ENCODE data around the gene CACNA1C. TPM values are rescaled to one million over a fixed set of nuclear protein-coding genes. Genes with fewer than 3 reads are reported as not detected.

The CACNA1C gene
- total RNA-seq, 4 donors from 2014 or later, result 44.1 to 104 (median 49.4) TPM

- 96% methylated on average over 6 of the region's 8 CpGs for WGBS
- no peaks in the 10 kb centered on the region for H3K4me1 ChIP-seq
- no peaks in the 10 kb centered on the region for H3K27me3 ChIP-seq
- TF ChIP-seq, protein P1, sequence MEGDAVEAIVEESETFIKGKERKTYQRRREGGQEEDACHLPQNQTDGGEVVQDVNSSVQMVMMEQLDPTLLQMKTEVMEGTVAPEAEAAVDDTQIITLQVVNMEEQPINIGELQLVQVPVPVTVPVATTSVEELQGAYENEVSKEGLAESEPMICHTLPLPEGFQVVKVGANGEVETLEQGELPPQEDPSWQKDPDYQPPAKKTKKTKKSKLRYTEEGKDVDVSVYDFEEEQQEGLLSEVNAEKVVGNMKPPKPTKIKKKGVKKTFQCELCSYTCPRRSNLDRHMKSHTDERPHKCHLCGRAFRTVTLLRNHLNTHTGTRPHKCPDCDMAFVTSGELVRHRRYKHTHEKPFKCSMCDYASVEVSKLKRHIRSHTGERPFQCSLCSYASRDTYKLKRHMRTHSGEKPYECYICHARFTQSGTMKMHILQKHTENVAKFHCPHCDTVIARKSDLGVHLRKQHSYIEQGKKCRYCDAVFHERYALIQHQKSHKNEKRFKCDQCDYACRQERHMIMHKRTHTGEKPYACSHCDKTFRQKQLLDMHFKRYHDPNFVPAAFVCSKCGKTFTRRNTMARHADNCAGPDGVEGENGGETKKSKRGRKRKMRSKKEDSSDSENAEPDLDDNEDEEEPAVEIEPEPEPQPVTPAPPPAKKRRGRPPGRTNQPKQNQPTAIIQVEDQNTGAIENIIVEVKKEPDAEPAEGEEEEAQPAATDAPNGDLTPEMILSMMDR (IDR thresholded peaks at IDR 0.05), result no peak
- TF ChIP-seq EP300 (IDR thresholded peaks at IDR 0.05) (no peak), POLR2AphosphoS5 (IDR thresholded peaks at IDR 0.05) (no peak), POLR2A (IDR thresholded peaks at IDR 0.05; ENCODE audit: low read depth) (no peak)
- intact Hi-C loops (cut with DNase I), result no loop called here
- no peak overlapping the region for H3K27ac ChIP-seq (replicated peaks in 1 of 4)
- H3K4me3 ChIP-seq, result no peak overlapping the region
- H3K36me3 ChIP-seq, result peaks cover 34 to 97% (median 94%) of the 10 kb centered on the region in 4 donors
- H3K9me3 ChIP-seq, result no peaks in the 10 kb centered on the region
- no peak for DNase-seq (ENCODE audit: extremely low spot score)
These were observed 616.8 kb downstream of the CACNA1C start for GRCh38 chr12:2669560-2669959.

- peaks cover 24 to 96% (median 92%) of the 10 kb centered on the region in 4 donors for H3K36me3 ChIP-seq
- WGBS, result 94% methylated on average over 10 of the region's 10 CpGs
These were observed 620.1 kb downstream of the CACNA1C start for GRCh38 chr12:2672863-2673262.

DNA sequence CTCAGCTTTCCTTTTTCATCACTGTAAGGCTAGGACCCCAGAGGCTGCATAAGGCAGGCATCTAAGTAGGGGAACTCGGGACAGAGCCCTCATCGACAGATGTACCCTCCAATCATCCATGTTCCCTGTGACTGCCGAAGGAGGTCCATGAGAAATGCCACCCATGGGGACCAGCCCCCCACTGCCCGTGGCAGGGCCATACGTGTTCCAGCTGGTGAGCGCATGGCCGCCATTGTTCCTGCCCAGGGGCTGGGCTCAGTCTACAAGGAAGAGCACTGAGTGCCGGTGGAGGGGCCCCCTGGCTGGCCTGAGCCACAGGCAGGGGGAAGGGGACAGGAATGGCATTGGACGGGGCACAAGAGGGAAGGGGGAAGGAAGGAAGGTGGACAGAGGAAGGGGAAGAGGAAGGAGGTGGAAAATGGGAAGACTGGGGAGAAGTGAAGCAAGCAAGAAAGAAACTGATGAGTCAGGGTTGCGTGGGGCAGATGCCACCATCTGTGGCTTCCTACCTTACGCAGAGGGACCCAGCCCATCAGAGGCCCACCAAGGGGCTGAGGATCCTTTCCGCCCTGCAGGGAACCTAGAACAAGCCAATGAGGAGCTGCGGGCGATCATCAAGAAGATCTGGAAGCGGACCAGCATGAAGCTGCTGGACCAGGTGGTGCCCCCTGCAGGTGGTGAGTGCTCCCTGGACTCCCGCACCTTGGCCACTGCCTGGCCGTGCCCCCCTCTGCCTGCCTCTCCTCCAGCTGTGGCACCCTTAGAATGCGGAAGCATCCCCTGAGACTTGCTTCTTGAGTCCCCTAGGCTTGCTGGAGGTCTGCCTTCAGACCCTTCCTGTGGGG is 621.4 kb downstream of the CACNA1C start:
- peaks cover 21 to 96% (median 92%) of the 10 kb centered on the region in 4 donors for H3K36me3 ChIP-seq
- no peak overlapping the region for H3K27ac ChIP-seq (replicated peaks in 1 of 4)
- DNase-seq (ENCODE audit: extremely low spot score), result no peak
- no peak overlapping the region for H3K4me3 ChIP-seq
- H3K9me3 ChIP-seq, result no peaks in the 10 kb centered on the region
- H3K4me1 ChIP-seq, result no peaks in the 10 kb centered on the region
- H3K27me3 ChIP-seq, result no peaks in the 10 kb centered on the region
- TF ChIP-seq, protein P1 (IDR thresholded peaks at IDR 0.05), result peak in 1 of 3 experiments; percentile 14
- no peak for TF ChIP-seq EP300 (IDR thresholded peaks at IDR 0.05)
- TF ChIP-seq POLR2AphosphoS5 (IDR thresholded peaks at IDR 0.05), result no peak
- intact Hi-C loops (cut with DNase I), result no loop called here
- WGBS, result 91% methylated on average over 13 of the region's 18 CpGs

More at GRCh38 chr12:2672863-2673262, 620.1 kb downstream of the CACNA1C start:
- Histone ChIP-seq H3K27ac (replicated peaks in 1 of 4) (no peak overlapping the region), H3K4me3 (no peak overlapping the region), H3K9me3 (no peaks in the 10 kb centered on the region), H3K27me3 (no peaks in the 10 kb centered on the region), H3K4me1 (no peaks in the 10 kb centered on the region)
- intact Hi-C loops (cut with DNase I), result no loop called here
- no peak for DNase-seq (ENCODE audit: extremely low spot score)
- TF ChIP-seq POLR2AphosphoS5 (IDR thresholded peaks at IDR 0.05) (no peak), POLR2A (IDR thresholded peaks at IDR 0.05; ENCODE audit: low read depth) (no peak), EP300 (IDR thresholded peaks at IDR 0.05) (no peak)
- TF ChIP-seq, protein P1 (IDR thresholded peaks at IDR 0.05), result no peak

DNA sequence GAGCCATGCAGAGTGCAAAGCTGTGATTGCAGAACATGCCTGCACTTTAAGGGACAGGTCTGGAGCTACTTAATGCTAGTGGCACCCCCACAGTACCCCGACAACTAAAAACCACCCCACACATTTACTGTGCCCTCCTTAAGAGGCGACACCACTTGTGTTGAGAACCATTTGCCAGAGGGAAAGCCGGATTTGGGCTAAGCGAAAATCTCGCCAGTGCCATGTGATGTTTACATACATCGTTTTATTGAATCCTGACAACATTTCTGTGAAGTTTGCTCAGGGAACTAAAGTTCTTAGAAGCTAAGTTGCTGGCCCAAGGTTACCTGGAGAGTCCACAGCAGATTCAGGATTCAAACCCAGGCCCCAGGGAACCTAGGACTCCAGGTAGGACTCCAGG is 623.0 kb downstream of the CACNA1C start:
- H3K4me3 ChIP-seq, result no peak overlapping the region
- TF ChIP-seq POLR2A (IDR thresholded peaks at IDR 0.05; ENCODE audit: low read depth) (no peak), EP300 (IDR thresholded peaks at IDR 0.05) (no peak)
- TF ChIP-seq, protein P1 (IDR thresholded peaks at IDR 0.05), result no peak
- DNase-seq (ENCODE audit: extremely low spot score), result no peak
- H3K27ac ChIP-seq (replicated peaks in 1 of 4), result no peak overlapping the region
- H3K9me3 ChIP-seq, result no peaks in the 10 kb centered on the region
- 74% methylated on average over 6 of the region's 6 CpGs for whole genome bisulfite sequencing
- H3K4me1 ChIP-seq, result no peaks in the 10 kb centered on the region
- intact Hi-C loops (cut with DNase I), result no loop called here
- peaks cover 19 to 96% (median 95%) of the 10 kb centered on the region in 4 donors for H3K36me3 ChIP-seq
- H3K27me3 ChIP-seq, result no peaks in the 10 kb centered on the region
